Activated CD4-positive, alpha-beta T cell treated with anti-CD3 and anti-CD28 coated beads, Interleukin-2, Interleukin-4, amounts not matched to agents 100 ng/mL and 50 ng/mL, durations not matched to agents 16 hours and 8 hours (primary cell): Measurements from ENCODE around the gene GRN.
"Not testable (repeated sequence)": the region's sequence is repeated elsewhere in the genome, so short reads cannot be mapped to it uniquely, and the experiment has no call there.

Experiments used
- DNase-seq: peaks from one replicate; pipeline ENCODE4 v3.0.0-alpha.2; 2020; ENCODE audit warnings: low spot score

GRN gene

DNA sequence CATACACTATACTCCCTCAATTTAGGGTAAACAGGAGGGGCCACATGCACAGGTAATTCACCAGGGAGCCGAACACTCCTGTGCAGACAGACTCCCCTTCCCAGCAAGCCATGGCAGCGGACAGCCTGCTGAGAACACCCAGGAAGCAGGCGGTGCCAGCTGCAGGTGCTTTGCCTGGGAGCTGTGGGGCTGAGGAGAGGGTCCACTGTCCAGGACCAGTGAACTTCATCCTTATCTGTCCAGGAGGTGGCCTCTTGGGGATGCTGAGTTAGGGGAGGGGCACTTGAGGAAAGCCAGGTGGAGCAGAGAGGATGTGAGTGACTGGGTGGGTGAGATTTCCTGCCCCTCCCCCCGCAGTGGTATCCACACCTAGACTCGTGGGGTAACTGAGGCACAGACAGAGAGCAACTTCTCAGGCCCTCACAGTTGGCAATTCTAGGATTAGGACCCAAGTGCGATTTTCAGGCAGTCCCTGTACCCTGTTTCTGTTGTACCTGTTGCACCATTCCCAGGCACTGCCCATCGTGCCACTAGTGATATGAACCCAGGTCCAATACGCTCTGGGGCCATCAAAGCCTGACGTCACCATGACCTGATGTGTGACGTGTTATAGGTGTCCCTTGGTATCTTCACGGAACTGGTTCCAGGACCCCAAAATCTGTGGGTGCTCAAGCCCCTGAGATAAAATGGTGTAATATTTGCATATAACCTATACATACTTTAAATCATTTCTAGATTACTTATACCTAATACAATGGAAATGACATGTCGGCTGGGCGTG is 1.2 kb downstream of the GRN start:
- DNase-seq = no peak

DNA sequence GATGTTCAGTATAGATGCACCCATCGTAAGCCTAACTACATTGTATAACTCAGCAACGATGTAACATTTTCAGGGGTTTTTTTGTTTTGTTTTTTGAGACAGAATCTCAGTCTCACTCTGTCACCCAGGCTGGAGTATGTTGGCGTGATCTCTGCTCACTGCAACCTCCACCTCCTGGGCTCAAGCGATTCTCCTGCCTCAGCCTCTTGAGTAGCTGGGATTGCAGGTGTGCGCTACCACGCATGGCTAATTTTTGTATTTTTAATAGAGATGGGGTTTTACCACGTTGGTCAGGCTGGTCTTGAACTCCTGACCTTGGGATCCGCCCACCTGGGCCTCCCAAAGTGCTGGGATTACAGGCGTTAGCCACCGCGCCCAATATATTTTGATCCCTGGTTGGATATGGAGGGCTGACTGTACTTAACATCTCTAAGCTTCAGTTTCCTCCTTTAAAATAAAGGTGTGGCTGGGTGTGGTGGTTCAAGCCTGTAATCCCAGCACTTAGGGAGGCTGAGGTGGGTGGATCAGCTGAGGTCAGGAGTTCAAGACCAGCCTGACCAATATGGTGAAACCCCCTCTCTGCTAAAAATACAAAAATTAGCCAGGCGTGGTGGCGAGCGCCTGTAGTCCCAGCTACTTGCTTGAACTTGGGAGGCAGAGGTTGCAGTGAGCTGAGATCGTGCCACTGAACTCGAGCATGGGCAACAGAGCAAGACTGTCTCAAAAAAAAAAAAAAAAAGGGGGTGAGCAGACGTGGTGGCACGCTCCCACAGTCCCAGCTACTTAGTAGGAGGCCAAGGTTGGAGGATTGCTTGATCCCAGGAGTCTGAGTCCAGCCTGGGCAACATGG is 2.3 kb downstream of the GRN start:
- DNase-seq = not testable (repeated sequence)

DNA sequence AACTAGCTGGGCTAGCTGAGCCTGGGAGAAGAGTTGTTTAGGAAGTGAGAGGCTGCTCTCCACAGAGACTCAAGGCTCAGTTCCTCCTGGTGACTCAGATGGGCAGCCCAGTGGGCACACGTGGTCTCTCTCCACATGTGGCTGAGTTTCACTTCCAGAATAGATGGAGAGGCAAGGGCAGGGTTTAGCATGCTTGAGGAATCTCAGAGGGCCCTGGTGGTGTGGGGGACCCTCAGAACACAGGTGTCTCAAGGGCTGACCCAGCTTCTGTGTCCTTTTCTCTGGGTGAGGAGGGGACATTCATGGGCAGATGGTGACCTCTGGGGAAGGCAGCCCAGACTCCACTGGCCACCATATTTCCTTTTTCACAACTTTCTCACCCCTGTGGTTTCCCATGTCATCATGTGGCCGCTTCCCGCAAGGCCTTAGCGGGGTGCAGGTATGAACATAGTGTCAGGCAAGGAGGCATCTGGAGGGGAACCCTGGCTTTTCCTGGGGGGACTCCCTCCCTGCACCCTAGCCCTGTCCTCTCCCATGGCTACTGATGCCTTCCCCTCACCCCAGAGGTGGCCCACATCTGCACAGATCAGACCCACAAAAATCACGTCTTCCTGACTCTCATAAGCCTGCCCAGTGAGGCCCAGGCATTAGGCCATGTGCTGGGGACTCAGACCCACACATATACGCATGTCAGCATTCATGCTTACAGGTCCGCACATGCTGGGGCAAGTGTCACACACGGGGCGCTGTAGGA is 3.3 kb downstream of the GRN start:
- no peak for DNase-seq

DNA sequence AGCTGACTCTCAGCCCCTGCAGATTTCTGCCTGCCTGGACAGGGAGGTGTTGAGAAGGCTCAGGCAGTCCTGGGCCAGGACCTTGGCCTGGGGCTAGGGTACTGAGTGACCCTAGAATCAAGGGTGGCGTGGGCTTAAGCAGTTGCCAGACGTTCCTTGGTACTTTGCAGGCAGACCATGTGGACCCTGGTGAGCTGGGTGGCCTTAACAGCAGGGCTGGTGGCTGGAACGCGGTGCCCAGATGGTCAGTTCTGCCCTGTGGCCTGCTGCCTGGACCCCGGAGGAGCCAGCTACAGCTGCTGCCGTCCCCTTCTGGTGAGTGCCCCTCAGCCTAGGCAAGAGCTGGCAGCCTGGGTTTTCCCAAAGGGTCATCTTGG is 3.9 kb downstream of the GRN start:
- DNase-seq = no peak

DNA sequence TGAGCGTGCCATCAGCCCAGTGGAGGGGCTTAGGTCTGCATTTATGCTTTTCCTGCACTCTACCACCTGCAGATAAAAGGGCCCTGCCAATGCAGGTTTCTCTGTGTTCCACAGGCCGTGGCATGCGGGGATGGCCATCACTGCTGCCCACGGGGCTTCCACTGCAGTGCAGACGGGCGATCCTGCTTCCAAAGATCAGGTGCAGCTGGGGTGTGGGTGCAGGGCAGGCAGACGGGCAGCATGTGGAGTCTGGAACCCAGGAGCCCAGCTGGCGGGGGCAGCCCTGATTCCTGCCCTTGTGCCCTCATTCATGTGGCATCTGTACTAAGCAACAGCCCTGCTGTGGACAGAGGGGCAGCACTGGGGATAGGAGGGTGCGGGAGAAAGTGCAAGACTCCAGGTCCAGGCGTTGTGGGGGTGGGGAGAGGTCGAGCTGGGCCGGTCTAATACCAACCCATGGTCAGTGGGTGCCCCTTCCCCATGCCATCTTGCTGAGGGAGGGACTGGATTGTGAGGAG is 4.5 kb downstream of the GRN start:
- DNase-seq = no peak

DNA sequence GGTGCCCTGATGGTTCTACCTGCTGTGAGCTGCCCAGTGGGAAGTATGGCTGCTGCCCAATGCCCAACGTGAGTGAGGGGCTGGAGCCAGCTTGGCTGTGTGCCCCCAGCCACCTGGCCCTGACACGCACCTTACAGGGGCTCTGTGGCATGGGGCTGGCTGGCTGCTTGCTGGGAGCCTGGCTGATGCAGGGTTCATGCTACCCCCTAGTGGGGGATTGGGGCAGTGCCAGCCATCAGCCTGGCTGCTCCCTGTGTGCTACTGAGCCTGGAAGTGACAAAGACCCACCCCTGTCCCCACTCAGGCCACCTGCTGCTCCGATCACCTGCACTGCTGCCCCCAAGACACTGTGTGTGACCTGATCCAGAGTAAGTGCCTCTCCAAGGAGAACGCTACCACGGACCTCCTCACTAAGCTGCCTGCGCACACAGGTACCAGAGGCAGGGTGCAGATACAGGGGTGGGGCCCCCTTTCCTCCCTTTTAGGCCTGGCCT is 5.7 kb downstream of the GRN start:
- peak; percentile 79 for DNase-seq

DNA sequence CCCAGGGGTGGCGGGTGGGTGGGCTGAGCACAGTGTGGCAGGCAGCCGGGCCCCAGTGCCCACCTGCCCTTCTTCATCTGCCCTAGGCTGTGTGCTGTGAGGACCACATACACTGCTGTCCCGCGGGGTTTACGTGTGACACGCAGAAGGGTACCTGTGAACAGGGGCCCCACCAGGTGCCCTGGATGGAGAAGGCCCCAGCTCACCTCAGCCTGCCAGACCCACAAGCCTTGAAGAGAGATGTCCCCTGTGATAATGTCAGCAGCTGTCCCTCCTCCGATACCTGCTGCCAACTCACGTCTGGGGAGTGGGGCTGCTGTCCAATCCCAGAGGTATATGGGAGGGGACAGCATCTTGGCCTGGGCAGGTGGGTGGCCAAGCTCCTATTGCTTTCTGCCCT is 6.4 kb downstream of the GRN start:
- DNase-seq = no peak

DNA sequence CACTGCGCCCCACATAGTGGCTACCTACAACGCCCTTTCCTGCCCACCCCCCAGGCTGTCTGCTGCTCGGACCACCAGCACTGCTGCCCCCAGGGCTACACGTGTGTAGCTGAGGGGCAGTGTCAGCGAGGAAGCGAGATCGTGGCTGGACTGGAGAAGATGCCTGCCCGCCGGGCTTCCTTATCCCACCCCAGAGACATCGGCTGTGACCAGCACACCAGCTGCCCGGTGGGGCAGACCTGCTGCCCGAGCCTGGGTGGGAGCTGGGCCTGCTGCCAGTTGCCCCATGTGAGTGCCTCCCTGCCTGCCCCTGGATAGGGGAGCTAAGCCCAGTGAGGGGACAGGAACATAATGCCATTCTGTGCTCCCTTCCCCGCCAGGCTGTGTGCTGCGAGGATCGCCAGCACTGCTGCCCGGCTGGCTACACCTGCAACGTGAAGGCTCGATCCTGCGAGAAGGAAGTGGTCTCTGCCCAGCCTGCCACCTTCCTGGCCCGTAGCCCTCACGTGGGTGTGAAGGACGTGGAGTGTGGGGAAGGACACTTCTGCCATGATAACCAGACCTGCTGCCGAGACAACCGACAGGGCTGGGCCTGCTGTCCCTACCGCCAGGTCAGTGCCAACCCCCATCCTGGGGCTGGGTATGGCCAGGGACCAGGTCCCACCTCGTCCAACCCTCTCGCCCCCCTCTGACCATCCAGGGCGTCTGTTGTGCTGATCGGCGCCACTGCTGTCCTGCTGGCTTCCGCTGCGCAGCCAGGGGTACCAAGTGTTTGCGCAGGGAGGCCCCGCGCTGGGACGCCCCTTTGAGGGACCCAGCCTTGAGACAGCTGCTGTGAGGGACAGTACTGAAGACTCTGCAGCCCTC is 7.1 kb downstream of the GRN start:
- DNase-seq = no peak

DNA sequence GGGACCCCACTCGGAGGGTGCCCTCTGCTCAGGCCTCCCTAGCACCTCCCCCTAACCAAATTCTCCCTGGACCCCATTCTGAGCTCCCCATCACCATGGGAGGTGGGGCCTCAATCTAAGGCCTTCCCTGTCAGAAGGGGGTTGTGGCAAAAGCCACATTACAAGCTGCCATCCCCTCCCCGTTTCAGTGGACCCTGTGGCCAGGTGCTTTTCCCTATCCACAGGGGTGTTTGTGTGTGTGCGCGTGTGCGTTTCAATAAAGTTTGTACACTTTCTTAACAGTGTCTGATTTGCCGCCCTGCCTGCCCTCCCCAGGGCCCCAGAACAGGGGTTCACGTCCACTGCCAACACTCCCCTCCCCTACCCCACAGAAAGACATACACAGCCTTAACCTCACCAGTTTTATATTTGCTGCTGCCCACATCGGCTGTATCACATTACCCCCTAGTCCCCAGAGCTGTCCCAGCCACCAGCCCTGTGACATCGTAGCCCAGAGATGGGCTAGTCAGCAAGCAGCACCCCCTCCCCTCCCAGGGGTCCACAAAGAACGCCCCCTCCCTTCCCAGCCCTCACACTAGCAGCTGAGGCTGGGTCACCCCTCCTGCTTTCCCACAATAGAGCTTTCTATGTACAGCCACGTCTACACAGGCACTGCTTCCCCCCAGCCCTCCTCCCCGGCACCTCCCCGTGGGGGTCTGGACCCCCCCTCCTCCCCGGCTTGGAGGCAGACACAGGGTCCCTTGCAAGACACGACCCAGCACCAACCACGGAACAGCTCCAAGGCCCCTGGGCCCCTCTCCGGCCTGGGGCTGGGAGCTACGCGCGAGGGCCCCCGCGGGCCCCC is 7.9 kb downstream of the GRN start:
- DNase-seq = no peak

DNA sequence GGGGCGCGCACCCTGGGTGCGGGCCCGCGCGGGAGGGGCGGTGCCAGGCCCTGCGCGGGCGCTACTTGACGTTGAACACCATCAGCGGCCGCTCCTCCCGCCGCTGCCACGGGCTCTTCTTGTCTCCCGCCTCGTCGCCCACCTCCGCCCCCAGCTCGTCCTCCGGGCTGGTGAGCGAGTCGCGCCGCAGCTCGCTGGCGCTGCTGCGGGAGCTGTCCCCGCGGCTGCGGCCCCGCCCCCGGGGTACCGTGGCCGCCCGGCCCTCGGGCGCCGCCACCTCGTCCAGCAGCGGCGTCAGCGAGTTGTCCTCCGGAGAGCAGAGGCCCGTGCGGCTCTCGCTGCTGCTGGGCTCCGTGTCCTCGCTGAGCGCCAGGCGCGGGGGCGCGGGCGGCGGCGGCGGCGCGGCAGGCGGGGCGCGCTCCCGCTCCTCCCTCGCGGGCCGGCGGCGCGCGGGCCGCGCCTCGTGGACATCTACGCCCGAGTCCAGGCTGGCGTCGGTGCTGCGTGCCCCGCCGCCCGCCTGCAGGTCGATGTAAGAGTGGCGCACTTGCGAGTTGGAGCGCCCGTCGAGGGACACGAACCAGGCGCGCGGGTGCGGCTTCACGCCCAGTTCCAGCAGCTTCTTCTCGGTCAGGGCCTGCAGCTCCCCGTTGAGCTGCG is 8.7 kb downstream of the GRN start:
- DNase-seq = no peak

DNA sequence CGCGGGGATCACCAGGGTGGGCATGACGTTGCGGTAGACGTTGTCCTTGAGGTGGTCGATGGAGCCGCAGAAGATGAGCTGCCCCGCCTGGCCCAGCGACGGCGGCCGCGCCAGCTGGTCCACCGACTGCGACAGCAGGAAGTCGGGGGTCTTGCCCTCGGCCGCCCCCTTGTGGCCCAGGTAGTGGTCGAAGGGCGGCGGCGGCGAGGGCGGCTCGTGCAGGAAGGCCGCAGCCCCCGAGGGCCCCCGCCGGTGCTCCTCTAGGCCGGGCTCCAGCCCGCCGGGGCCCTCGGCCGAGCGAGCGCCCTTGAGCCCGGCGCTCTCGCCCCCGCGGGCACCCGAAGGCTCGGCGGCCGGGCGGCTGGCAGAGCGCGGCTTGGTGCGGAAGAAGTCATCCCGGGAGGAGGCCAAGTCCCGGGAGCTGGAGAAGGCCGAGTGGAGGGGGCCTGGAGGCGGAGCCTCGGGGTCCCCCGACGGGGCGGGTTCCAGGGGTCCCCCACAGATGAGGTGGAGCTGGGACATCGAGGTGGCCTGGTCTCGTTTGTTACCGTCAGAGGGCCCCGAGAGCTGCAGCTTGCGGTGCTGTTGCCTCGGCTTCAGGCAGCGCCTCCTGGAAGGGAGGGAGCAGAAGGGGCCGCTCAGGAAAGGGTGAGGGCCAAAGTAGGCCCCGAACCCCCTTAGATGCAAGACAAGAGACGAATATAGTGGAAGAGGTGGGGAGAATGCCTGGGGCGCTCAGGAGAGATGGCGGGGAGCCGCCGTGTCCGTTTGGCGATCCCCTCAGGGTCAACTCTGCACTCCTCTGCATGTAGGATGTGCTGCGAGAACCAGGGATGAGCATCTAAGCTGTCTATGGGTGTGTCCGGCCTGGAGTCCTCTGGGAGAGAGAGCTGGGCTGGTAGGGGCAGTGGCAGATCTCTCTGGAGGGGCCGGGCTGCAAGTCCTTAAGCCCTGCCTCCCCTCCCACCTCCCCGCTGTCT is 9.8 kb downstream of the GRN start:
- DNase-seq = peak; percentile 41

DNA sequence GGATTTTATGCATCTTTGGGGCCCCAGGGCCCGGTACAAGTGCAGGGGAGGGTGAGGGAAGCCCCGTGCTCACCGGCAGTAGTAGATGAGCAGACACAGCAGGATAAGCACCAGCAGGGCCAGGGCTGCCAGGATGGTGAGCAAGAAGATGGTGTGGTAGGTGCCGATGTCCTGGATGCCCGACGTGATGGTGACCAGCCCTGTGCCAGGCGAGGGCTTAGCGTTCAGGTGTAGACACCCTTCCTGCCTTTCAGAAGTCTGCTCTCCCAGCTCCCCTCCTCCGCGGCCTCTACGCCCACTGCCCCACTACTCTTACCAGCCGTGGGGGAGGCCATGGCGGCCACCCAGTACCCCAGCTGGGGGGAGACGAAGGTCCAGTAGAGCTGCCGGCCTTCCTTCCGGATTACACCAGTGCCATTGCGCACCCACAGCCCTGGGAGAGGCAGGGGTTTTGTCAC is 10.6 kb downstream of the GRN start:
- DNase-seq = no peak

DNA sequence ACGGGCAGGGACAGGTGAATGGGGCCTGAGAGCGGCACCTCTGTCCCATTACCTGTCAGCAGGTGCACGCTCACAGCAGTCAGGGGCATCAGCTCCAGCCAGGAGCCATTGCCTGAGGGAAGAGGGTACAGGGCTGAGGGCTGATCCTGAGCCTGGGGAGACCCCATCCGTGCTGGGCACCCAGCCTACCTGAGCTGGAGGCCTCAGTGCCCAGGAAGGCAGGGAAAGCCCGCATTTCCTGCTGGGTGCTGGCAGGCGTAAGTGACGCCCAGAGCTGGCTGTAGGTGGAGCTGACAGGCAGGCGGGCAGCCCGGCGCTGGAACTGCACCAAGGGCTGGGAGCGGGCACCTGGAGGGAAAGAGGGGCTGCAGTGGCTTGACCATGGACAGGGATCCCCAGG is 11.1 kb downstream of the GRN start:
- no peak for DNase-seq

DNA sequence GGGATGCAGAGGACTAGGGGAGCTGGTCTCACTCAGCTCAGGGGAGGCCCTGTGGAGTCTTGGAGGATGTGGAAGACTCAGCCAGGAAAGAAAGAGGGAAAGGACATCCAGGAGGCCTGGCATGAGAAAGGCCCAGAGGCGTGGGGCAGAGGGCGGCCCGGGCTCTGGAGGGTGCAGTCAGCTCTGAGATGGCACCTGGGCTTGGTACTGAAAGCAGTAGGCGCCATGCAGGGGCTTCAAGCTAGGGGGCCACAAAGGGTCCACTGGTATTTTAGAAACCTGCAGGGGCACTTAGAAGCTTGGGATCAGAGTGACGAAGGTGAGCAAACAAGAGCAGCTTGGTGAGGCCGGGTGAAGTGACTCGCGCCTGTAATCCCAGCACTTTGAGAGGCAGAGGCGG is 13.0 kb downstream of the GRN start:
- no peak for DNase-seq

DNA sequence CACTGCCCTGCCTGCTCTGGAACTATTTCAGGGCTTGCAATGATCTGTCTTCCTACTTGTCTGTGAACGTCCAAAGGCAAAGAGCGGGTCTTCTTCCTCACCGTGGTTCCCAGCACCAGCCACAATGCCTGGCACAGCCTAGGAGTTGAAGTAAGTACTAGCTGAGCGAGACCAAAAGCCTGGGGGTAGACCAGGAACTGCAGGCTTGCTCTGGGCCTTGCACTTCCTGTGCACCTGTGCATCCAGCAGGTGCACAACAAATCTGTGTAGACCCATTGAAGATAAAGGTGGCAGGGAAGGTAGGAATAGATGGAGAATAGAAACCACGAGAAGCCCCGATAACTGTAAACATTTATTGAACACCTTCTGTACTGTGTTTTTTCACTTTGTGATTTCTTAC is 13.9 kb downstream of the GRN start:
- no peak for DNase-seq

DNA sequence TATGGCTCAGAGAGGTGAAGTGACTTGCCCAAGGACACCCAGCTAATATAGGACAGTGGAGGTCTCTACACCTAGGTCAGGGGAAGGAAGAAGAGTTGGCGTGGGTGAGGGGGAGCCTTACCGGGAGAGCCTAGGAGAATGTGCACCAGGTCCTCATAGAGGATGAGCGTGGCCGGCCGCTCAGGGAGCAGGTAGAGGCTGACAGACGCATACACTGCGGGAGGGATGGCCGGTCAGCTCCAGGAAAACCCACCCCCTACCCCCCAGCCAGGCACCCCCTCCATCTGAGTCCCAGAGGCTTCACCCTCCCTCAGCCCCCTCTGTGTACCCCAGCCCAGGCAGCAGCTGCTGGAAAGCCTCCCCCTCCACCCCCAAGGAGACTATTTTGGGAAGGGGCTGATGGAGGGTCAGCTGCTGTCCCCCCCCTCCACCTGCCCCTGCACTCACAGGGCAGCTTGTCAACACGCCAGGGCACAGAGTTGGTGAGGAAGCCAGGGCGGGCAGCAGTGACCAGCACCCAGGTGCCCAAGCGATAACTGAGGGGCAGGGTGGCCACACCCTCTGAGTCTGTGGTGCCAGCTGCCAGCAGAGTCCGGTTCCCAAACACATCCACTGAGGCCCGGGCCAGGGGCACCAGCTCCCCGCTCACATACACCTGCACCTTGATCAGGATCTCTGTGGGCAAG is 14.5 kb downstream of the GRN start:
- DNase-seq = no peak

DNA sequence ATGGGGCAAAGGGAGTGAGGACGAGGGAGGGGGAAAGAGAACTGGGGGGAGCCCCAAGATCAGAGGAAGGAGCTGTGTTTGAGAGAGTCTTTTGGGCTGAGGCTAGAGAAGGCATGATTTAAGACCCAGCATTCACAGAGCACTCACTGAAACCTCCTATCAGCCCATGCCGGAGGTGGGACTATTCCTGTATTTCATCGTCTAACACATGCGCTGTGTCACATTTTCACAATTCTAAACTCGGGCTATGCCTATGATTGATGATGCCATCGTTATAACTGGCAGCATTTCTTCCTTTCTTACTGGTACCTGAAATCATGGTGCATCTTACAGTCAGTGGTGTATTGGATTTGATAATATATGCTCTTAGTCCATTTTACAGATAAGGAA is 15.0 kb downstream of the GRN start:
- DNase-seq = no peak

DNA sequence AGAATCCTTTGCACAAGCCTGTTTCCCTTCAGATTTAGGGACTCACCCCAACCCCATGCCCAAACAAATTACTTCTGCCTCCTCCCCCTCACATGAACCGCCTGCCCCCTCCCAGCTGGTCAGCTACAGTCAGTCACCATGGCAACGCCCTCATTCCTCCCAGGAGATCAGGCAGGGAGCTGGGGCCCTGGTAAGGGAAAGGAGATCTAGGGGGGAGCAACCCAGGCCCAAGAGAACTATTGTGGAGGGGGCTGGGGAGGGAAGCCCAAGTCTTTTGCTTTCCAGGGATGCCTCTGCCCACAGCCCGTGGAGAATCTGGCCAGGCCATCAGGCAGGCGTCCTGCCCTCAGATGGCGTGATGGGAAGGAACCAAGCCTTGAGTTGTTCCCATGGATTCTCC is 15.7 kb downstream of the GRN start:
- no peak for DNase-seq
